ENCODE measurements around the gene TIPRL.

DNA sequence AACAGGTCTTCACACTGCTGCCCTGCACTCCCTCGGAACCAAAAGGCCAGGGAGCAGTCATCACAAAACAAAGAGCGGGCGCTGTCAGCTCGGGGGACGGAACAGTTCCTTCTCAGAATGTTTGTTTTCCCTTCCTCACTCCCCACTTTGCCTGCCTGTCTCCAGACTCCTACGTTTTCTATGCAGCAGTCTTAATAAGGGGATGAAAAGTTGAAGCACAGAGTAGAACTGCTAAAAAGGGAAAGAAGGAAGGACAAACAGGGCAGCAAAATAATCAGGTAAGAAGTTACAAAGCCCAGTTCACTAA, 41.3 kb upstream of the TIPRL start:
- no peak for TF ChIP-seq CTCF (conservative IDR thresholded peaks at IDR 0.05; ENCODE audit: low read length)
- no peak for TF ChIP-seq EZH2phosphoT487 (IDR thresholded peaks at IDR 0.05; ENCODE audit: borderline replicate concordance, low read depth, low read length)

Data from OCI-LY7 (cell line).